ENCODE measurements around the gene TRIM25.

Gene TRIM25

DNA sequence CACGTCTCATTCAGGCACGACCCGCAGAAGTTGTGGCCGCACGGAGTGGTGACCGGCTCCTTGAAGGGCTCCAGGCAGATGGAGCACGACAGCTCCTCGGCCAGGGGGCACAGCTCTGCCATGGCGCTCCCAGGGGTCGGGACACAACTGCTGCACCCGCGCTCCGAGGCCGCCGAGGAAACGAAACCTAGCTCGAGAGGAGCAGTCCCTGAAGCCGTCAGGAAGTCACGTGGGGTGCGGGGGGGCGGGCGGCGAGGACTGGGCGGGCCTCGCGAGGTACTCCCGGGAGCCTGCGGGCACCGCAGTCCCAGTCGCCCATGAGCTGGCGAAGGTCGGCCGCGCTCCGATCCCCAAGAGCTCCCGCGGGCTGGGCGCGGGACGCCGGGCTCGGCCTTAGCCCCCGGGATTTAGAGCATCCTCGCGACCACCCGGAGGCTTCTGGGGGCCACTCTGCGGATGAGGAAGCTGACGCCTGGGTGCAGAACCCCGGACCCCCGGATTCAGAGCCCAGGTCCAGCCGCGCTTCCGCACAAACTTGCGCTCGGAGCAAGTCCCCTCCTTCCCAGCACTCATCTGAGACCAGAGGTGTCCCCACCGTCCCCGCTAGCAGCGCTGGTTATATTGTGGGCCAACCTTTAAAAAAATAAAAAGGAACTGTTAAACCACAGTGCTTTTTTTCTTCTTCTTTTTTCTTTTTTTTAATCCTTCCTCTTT lies at the start of gene TRIM25 (continued):
- no peak for TF ChIP-seq TCF7L2 (IDR thresholded peaks at IDR 0.05; ENCODE audit: borderline replicate concordance, low read depth, low read length)
- no peak for TF ChIP-seq ZNF350 (tag by site-specific recombination; IDR thresholded peaks at IDR 0.05)
- no peak for TF ChIP-seq ZNF514 (tag by site-specific recombination; IDR thresholded peaks at IDR 0.05)
- 0 out of 2 replicates have a peak, but pooled peaks have one; percentile 8 for TF ChIP-seq ZNF792 (tag by site-specific recombination; IDR thresholded peaks at IDR 0.05)
- TF ChIP-seq ZNF600 (tag by site-specific recombination; IDR thresholded peaks at IDR 0.05), result no peak; the same call in 1 of the 2 replicates
- TF ChIP-seq ZNF302 (tag by site-specific recombination; IDR thresholded peaks at IDR 0.05; ENCODE audit: low read depth), result no peak
- peak; percentile 54; the same call in 1 of the 2 replicates for TF ChIP-seq ZNF121 (tag by site-specific recombination; IDR thresholded peaks at IDR 0.05)
- TF ChIP-seq ZNF621 (tag by site-specific recombination; IDR thresholded peaks at IDR 0.05), result no peak
- no peak for TF ChIP-seq ZNF529 (tag by site-specific recombination; IDR thresholded peaks at IDR 0.05; ENCODE audit: insufficient replicate concordance)
- peak; percentile 48; the same call in 1 of the 2 replicates for TF ChIP-seq KLF8 (tag by site-specific recombination; IDR thresholded peaks at IDR 0.05)
- TF ChIP-seq ZNF626 (tag by site-specific recombination; IDR thresholded peaks at IDR 0.05), result no peak
- TF ChIP-seq ZNF473 (tag by site-specific recombination; IDR thresholded peaks at IDR 0.05), result no peak
- TF ChIP-seq, protein P1, sequence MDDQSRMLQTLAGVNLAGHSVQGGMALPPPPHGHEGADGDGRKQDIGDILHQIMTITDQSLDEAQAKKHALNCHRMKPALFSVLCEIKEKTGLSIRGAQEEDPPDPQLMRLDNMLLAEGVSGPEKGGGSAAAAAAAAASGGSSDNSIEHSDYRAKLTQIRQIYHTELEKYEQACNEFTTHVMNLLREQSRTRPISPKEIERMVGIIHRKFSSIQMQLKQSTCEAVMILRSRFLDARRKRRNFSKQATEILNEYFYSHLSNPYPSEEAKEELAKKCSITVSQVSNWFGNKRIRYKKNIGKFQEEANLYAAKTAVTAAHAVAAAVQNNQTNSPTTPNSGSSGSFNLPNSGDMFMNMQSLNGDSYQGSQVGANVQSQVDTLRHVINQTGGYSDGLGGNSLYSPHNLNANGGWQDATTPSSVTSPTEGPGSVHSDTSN (CRISPR knock-in tag; IDR thresholded peaks at IDR 0.05), result peak; percentile 87
- TF ChIP-seq ZNF585B (tag by site-specific recombination; IDR thresholded peaks at IDR 0.05), result no peak
- TF ChIP-seq ZNF114 (tag by site-specific recombination; IDR thresholded peaks at IDR 0.05), result no peak
- TF ChIP-seq ZNF623 (tag by site-specific recombination; IDR thresholded peaks at IDR 0.05), result no peak
- no peak; the same call in 1 of the 2 replicates for TF ChIP-seq ZNF324 (tag by site-specific recombination; IDR thresholded peaks at IDR 0.05)
- TF ChIP-seq ZNF48 (tag by site-specific recombination; IDR thresholded peaks at IDR 0.05), result no peak
- no peak; the same call in 1 of the 2 replicates for TF ChIP-seq TRIM28 (IDR thresholded peaks at IDR 0.05; ENCODE audit: borderline replicate concordance, low read length)
- TF ChIP-seq, protein P2, sequence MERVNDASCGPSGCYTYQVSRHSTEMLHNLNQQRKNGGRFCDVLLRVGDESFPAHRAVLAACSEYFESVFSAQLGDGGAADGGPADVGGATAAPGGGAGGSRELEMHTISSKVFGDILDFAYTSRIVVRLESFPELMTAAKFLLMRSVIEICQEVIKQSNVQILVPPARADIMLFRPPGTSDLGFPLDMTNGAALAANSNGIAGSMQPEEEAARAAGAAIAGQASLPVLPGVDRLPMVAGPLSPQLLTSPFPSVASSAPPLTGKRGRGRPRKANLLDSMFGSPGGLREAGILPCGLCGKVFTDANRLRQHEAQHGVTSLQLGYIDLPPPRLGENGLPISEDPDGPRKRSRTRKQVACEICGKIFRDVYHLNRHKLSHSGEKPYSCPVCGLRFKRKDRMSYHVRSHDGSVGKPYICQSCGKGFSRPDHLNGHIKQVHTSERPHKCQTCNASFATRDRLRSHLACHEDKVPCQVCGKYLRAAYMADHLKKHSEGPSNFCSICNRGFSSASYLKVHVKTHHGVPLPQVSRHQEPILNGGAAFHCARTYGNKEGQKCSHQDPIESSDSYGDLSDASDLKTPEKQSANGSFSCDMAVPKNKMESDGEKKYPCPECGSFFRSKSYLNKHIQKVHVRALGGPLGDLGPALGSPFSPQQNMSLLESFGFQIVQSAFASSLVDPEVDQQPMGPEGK (tag by site-specific recombination; IDR thresholded peaks at IDR 0.05), result peak; percentile 95
- TF ChIP-seq, protein P3, sequence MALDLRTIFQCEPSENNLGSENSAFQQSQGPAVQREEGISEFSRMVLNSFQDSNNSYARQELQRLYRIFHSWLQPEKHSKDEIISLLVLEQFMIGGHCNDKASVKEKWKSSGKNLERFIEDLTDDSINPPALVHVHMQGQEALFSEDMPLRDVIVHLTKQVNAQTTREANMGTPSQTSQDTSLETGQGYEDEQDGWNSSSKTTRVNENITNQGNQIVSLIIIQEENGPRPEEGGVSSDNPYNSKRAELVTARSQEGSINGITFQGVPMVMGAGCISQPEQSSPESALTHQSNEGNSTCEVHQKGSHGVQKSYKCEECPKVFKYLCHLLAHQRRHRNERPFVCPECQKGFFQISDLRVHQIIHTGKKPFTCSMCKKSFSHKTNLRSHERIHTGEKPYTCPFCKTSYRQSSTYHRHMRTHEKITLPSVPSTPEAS (tag by site-specific recombination; IDR thresholded peaks at IDR 0.05), result 0 out of 2 replicates have a peak, but pooled peaks have one; percentile 7
- TF ChIP-seq ZFHX2 (tag by site-specific recombination; conservative IDR thresholded peaks at IDR 0.05), result 0 out of 2 replicates have a peak, but pooled peaks have one; percentile 30
- TF ChIP-seq MZF1 (tag by site-specific recombination; IDR thresholded peaks at IDR 0.05; ENCODE audit: borderline replicate concordance), result peak; percentile 77; the same call in 1 of the 2 replicates
- peak; percentile 75 for TF ChIP-seq SP2 (tag by site-specific recombination; IDR thresholded peaks at IDR 0.05)
- TF ChIP-seq, protein P4, sequence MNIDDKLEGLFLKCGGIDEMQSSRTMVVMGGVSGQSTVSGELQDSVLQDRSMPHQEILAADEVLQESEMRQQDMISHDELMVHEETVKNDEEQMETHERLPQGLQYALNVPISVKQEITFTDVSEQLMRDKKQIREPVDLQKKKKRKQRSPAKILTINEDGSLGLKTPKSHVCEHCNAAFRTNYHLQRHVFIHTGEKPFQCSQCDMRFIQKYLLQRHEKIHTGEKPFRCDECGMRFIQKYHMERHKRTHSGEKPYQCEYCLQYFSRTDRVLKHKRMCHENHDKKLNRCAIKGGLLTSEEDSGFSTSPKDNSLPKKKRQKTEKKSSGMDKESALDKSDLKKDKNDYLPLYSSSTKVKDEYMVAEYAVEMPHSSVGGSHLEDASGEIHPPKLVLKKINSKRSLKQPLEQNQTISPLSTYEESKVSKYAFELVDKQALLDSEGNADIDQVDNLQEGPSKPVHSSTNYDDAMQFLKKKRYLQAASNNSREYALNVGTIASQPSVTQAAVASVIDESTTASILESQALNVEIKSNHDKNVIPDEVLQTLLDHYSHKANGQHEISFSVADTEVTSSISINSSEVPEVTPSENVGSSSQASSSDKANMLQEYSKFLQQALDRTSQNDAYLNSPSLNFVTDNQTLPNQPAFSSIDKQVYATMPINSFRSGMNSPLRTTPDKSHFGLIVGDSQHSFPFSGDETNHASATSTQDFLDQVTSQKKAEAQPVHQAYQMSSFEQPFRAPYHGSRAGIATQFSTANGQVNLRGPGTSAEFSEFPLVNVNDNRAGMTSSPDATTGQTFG (tag by site-specific recombination; IDR thresholded peaks at IDR 0.05; ENCODE audit: borderline replicate concordance), result no peak
- no peak for TF ChIP-seq ZNF140 (tag by site-specific recombination; IDR thresholded peaks at IDR 0.05)
- TF ChIP-seq ZNF629 (tag by site-specific recombination; IDR thresholded peaks at IDR 0.05), result peak; percentile 40; the same call in 1 of the 2 replicates
- no peak for TF ChIP-seq ZNF426 (tag by site-specific recombination; IDR thresholded peaks at IDR 0.05)
- TF ChIP-seq, protein P5, sequence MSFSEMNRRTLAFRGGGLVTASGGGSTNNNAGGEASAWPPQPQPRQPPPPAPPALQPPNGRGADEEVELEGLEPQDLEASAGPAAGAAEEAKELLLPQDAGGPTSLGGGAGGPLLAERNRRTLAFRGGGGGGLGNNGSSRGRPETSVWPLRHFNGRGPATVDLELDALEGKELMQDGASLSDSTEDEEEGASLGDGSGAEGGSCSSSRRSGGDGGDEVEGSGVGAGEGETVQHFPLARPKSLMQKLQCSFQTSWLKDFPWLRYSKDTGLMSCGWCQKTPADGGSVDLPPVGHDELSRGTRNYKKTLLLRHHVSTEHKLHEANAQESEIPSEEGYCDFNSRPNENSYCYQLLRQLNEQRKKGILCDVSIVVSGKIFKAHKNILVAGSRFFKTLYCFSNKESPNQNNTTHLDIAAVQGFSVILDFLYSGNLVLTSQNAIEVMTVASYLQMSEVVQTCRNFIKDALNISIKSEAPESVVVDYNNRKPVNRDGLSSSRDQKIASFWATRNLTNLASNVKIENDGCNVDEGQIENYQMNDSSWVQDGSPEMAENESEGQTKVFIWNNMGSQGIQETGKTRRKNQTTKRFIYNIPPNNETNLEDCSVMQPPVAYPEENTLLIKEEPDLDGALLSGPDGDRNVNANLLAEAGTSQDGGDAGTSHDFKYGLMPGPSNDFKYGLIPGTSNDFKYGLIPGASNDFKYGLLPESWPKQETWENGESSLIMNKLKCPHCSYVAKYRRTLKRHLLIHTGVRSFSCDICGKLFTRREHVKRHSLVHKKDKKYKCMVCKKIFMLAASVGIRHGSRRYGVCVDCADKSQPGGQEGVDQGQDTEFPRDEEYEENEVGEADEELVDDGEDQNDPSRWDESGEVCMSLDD (tag by site-specific recombination; IDR thresholded peaks at IDR 0.05), result peak; percentile 74; the same call in 1 of the 2 replicates
- no peak for TF ChIP-seq ZNF521 (tag by site-specific recombination; IDR thresholded peaks at IDR 0.05)
- peak; percentile 14; the same call in 1 of the 2 replicates for TF ChIP-seq ZNF146 (tag by site-specific recombination; IDR thresholded peaks at IDR 0.05)
- peak; percentile 62 for TF ChIP-seq KLF1 (tag by site-specific recombination; IDR thresholded peaks at IDR 0.05)
